ENCODE measurements around the gene ARL8A.

DNA sequence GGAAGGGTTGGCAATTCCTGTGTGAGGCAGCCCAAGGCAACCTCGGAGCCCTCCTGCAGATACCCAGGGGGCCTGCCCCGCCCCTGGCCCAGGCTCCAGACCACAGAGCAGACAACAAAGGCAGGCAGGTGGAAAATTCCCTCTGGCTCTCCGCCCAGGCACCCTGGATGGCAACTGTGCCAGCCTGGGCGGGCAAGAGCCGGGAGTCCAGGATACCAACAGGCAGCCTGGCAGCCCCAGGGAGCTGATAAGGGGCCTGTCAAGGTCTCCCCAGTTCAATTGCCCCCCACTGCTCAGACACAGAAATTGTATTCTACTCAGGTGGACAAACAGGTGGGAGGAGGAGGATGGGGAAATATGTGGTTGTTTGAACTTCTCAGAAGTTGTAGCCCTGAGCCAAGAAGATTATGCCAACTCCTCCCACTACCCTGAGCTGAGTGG is 37.2 kb downstream of the ARL8A start:
- no peak for TF ChIP-seq POLR2AphosphoS5 (IDR thresholded peaks at IDR 0.05; ENCODE audit: low read depth, low read length)
- no peak for TF ChIP-seq SIN3A (IDR thresholded peaks at IDR 0.05; ENCODE audit: borderline replicate concordance, insufficient read depth, low read length)

Measured in PFSK-1 (cell line).